ENCODE measurements around the gene VIL1. TPM values are rescaled to one million over a fixed set of nuclear protein-coding genes. Genes with fewer than 3 reads are reported as not detected.
A peak's percentile ranks its signal among the peaks of the same experiment; 100 is the strongest.

Gene VIL1
- total RNA-seq, 1 donor from 2014 or later: 305 TPM

DNA sequence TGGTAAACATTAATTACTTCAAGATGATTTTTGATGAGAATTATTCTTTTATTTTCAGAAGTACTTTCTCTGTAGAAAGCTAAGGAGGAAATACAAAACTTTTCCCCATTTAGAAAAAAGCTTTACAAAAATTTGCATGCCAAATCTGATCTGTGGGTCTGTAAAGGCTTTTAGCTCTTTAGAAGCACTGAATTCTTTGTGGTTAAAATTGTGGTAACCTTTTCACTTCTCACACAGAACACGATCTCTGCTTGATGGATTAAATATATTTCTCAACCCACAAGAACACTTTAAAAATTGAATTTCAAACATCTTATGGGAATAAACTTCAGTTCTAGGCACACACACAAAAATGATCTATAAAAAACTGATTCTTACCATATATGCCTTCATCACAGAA, 63.7 kb downstream of the VIL1 start:
- Mint-ChIP-seq H3K4me3 (ENCODE audit: low read depth) (no peak overlapping the region), H3K4me1 (ENCODE audit: low read depth) (no peaks in the 10 kb centered on the region), H3K27me3 (no peaks in the 10 kb centered on the region), H3K36me3 (ENCODE audit: insufficient read depth) (peaks cover 12% of the 10 kb centered on the region), H3K9me3 (ENCODE audit: low read depth) (no peaks in the 10 kb centered on the region), H3K27ac (no peak overlapping the region)
- DNase-seq (ENCODE audit: low spot score, unreplicated experiment): no peak
- TF ChIP-seq, protein P1, sequence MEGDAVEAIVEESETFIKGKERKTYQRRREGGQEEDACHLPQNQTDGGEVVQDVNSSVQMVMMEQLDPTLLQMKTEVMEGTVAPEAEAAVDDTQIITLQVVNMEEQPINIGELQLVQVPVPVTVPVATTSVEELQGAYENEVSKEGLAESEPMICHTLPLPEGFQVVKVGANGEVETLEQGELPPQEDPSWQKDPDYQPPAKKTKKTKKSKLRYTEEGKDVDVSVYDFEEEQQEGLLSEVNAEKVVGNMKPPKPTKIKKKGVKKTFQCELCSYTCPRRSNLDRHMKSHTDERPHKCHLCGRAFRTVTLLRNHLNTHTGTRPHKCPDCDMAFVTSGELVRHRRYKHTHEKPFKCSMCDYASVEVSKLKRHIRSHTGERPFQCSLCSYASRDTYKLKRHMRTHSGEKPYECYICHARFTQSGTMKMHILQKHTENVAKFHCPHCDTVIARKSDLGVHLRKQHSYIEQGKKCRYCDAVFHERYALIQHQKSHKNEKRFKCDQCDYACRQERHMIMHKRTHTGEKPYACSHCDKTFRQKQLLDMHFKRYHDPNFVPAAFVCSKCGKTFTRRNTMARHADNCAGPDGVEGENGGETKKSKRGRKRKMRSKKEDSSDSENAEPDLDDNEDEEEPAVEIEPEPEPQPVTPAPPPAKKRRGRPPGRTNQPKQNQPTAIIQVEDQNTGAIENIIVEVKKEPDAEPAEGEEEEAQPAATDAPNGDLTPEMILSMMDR (IDR thresholded peaks at IDR 0.05; ENCODE audit: unreplicated experiment): no peak

DNA sequence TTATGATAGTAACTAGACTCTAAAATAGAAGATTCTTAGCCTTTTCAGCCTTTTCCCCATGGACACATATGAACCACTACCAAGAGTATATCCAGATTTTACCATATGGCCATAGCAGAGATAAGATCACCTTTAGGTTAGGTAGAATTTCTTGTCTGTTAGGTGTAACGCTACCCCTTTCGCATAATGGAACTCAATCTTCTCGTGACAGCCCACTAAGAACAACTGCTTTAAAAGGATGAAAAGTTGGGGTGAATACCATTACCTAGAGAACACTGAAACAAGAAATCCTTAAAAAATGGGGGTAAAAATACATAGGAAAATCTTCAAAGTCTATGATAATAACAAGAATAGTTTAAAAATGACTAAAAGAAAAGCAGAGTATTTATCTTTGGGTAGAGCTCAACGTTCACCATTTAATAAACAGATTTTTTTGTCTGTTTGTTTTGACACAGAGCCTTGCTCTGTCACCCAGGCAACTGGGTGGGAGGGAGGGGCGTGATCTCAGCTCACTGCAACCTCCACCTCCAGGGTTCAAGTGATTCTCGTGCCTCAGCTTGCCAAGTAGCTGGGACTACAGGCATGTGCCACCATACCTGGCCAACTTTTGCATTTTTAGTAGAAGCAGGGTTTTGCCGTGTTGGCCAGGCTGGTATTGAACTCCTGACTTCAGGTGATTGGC, 67.2 kb downstream of the VIL1 start:
- no peak overlapping the region for H3K4me3 Mint-ChIP-seq (ENCODE audit: low read depth)
- H3K36me3 Mint-ChIP-seq (ENCODE audit: insufficient read depth): peaks cover 19% of the 10 kb centered on the region
- no peak for DNase-seq (ENCODE audit: low spot score, unreplicated experiment)
- H3K27me3 Mint-ChIP-seq: no peaks in the 10 kb centered on the region
- H3K27ac Mint-ChIP-seq: no peak overlapping the region
- no peaks in the 10 kb centered on the region for H3K9me3 Mint-ChIP-seq (ENCODE audit: low read depth)
- TF ChIP-seq, protein P1 (IDR thresholded peaks at IDR 0.05; ENCODE audit: unreplicated experiment): no peak
- no peaks in the 10 kb centered on the region for H3K4me1 Mint-ChIP-seq (ENCODE audit: low read depth)

DNA sequence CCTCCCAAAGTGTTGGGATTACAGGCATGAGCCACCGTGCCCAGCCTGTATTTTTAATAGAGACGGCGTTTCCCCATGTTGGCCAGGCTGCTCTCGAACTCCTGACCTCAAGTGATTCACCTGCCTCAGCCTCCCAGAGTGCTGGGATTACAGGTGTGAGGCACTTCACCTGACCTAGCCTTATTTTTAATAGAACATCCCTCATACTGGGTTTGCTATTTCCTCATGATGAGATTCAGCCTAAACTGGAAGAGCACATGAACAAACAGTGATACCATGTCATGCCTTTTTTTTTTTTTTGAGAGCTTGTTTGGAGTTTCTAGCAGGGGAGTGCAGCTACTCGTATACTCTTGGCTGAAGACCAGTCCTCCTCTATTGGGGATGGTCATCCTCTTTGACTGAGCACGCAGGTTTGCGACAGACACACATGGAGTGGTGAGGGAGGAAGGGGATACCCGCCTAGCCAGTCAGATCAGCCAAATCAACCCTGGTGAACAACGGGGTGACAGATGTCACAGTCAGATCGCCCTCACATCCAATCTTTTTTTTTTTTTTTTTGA, 81.7 kb downstream of the VIL1 start:
- peaks cover 6% of the 10 kb centered on the region for H3K4me1 Mint-ChIP-seq (ENCODE audit: low read depth)
- no peak overlapping the region for H3K27ac Mint-ChIP-seq
- DNase-seq (ENCODE audit: low spot score, unreplicated experiment): no peak
- H3K4me3 Mint-ChIP-seq (ENCODE audit: low read depth): no peak overlapping the region
- H3K36me3 Mint-ChIP-seq (ENCODE audit: insufficient read depth): peaks cover 9% of the 10 kb centered on the region
- H3K27me3 Mint-ChIP-seq: no peaks in the 10 kb centered on the region
- TF ChIP-seq, protein P1 (IDR thresholded peaks at IDR 0.05; ENCODE audit: unreplicated experiment): no peak
- H3K9me3 Mint-ChIP-seq (ENCODE audit: low read depth): no peaks in the 10 kb centered on the region

DNA sequence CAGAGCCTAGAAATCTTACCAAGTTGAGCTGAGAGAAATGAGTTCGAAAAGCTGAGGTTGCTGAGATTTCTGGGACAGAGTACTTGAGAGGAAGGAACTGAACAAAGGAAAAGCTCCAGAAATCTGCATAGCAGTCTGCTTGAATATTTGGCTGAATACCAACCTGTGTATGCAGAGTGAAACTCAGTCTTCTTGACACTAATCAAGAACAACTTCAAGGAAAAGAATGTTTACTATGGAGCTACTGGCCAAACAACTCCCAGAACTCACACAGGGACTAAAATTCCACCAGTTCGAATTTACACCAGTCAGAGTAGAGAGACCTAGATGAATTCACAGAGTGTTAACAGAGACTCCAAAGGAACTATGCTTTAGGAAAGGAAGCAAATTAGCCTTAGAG, 82.7 kb downstream of the VIL1 start:
- Mint-ChIP-seq H3K9me3 (ENCODE audit: low read depth) (no peaks in the 10 kb centered on the region), H3K27ac (peak overlapping the region; percentile 88), H3K4me3 (ENCODE audit: low read depth) (no peak overlapping the region), H3K27me3 (no peaks in the 10 kb centered on the region), H3K4me1 (ENCODE audit: low read depth) (peaks cover 6% of the 10 kb centered on the region), H3K36me3 (ENCODE audit: insufficient read depth) (peaks cover 11% of the 10 kb centered on the region)
- TF ChIP-seq, protein P1 (IDR thresholded peaks at IDR 0.05; ENCODE audit: unreplicated experiment): no peak
- no peak for DNase-seq (ENCODE audit: low spot score, unreplicated experiment)

Small RNA genes lying within 50 kb of the gene (microRNA-seq; reads per million reads assigned to microRNA genes)
- 17,631 reads per million, percentile 96 among the genes with 10 or more reads in this experiment for gene MIR26B (ENCODE audit: borderline number of aligned reads, unreplicated experiment)

Other genes with a start within 250 kb of the VIL1 start
- 153 and 160 TPM in 2 replicates for gene ARPC2, start 201.9 kb upstream of the VIL1 start, total RNA-seq
- gene GPBAR1, start 158.1 kb upstream of the VIL1 start, total RNA-seq: 9.1 and 9.7 TPM in 2 replicates
- 79.2 and 85.2 TPM in 2 replicates for gene AAMP, start 149.0 kb upstream of the VIL1 start, total RNA-seq
- 54.3 and 54.5 TPM in 2 replicates for gene PNKD, start 148.6 kb upstream of the VIL1 start, total RNA-seq
- 131 and 137 TPM in 2 replicates for gene TMBIM1, start 126.6 kb upstream of the VIL1 start, total RNA-seq
- gene CATIP, start 62.3 kb upstream of the VIL1 start, total RNA-seq: 3.3 and 3.8 TPM in 2 replicates
- gene SLC11A1, start 36.9 kb upstream of the VIL1 start, total RNA-seq: 0.33 and 0.34 TPM in 2 replicates
- 102 and 108 TPM in 2 replicates for gene CTDSP1, start 19.3 kb upstream of the VIL1 start, total RNA-seq
- gene USP37, start 149.2 kb downstream of the VIL1 start, total RNA-seq: 25.5 and 26.4 TPM in 2 replicates
- 71.0 and 72.3 TPM in 2 replicates for gene CNOT9, start 149.7 kb downstream of the VIL1 start, total RNA-seq
- gene PLCD4, start 188.8 kb downstream of the VIL1 start, total RNA-seq: 0.38 and 0.62 TPM in 2 replicates
- 42.2 and 43.1 TPM in 2 replicates for gene ZNF142, start 240.5 kb downstream of the VIL1 start, total RNA-seq
- gene BCS1L, start 240.6 kb downstream of the VIL1 start, total RNA-seq: 45.8 and 49.9 TPM in 2 replicates

Data from progenitor cell of endocrine pancreas (in vitro differentiated cells).